ENCODE measurements around the gene ACIN1.

DNA sequence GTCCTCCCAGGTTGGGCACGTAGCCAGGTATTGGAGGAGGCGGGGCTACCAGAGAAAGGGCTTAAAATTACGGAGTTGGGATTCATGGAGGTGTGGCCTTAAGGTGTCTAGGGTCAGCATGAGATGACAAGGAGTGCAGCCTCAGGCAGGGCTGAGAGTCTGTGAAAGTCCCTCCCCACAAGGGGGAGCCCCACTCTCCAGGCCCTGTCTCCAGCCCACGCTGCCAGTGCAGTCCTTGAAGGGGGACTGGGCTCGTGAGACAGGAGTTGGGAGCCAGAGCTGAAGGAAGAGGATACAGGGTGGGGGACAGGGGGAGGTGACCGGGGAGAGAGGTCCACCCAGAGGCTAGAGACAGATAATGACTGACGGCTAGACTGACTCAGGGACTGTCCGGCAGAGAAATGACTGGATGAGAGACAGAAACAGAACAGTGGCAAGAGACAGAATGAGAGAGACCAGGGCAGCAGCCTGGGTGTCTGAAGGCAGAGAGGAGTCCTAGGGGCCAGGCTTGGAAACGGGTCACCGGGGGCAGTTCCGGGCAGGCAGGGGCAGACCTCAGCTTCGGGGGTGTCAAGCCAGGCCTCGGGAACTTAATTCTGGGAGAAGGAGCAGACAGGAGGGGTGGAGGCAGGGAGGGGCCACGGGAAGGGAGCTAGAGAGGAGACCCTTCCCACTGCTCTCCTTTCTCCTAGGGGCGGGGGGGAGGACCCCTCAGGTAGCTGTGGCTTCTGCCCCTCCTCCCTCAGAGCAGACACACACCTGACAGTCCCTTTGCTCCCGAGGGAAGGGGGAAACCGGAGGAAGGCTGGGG lies 38.6 kb downstream of the ACIN1 start:
- no peak for TF ChIP-seq EZH2 (IDR thresholded peaks at IDR 0.05)
- TF ChIP-seq POLR2AphosphoS5 (IDR thresholded peaks at IDR 0.05; ENCODE audit: borderline replicate concordance, low read depth, low read length): no peak
- no peak for TF ChIP-seq FOXP2 (optimal IDR thresholded peaks at IDR 0.05; ENCODE audit: control extremely low read depth, extremely low read length, insufficient read depth)
